C4-2B (cell line): ENCODE data around the gene NOS3.
A peak's percentile ranks its signal among the peaks of the same experiment; 100 is the strongest.

ENCODE experiments used
- H3K27ac ChIP-seq: fragments of 450-650 bp; 2 replicates; pipeline ENCODE4 v1.5.1; 2017
- ZFX ChIP-seq: fragments of 450-650 bp; IDR thresholded peaks from 2 replicates; pipeline ENCODE4 v1.6.1; 2017
- TF ChIP-seq, protein P1 (sequence below): fragments of 450-650 bp; conservative IDR thresholded peaks from 2 replicates; pipeline ENCODE4 v1.5.1; 2017; ENCODE audit warnings: mild to moderate bottlenecking

The NOS3 gene

DNA sequence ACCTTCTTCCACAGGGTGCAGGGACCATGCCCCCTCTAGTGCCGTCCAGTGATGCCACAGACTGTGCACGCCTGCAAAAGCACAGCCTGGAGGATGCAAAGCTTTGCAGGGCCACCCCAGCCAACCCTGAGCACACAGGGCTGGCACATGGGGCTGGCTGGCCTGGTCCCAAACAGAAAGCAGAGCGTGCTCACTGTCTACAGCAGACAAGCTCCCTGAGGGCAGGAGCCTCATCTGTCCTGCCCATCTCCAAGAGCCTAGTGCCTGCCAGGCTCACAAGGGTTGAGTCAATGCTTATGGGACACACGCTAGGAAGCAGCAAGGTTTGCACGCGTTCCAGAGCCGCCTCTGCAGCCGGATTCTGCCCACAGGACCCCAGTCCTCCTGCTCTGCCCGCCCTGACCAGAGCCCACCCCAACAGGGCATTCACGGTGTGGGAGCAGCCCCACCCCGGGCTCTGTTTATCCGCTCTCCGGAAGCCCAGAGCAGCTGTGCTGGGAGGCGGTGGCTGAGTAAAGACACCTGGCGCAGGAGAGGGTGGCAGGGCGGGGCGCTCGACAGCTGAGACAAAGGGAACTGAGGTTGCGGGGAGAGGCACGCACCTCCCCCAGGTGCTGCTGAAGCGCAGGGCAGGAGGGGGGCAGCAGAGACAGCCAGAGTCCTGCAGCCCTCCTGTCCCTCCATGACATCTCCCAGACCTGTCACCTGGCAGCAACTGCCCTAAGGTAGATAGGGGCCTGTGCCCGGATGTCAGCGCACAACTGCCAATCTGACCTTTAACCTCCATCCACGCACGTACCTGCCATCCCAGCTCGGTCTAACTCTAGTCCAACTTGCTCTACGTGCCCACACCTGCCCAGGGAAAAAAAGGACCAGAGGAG is 17.0 kb upstream of the NOS3 start:
- peak overlapping the region; percentile 71 for H3K27ac ChIP-seq
- no peak for TF ChIP-seq ZFX
- TF ChIP-seq, protein P1, sequence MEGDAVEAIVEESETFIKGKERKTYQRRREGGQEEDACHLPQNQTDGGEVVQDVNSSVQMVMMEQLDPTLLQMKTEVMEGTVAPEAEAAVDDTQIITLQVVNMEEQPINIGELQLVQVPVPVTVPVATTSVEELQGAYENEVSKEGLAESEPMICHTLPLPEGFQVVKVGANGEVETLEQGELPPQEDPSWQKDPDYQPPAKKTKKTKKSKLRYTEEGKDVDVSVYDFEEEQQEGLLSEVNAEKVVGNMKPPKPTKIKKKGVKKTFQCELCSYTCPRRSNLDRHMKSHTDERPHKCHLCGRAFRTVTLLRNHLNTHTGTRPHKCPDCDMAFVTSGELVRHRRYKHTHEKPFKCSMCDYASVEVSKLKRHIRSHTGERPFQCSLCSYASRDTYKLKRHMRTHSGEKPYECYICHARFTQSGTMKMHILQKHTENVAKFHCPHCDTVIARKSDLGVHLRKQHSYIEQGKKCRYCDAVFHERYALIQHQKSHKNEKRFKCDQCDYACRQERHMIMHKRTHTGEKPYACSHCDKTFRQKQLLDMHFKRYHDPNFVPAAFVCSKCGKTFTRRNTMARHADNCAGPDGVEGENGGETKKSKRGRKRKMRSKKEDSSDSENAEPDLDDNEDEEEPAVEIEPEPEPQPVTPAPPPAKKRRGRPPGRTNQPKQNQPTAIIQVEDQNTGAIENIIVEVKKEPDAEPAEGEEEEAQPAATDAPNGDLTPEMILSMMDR = no peak

DNA sequence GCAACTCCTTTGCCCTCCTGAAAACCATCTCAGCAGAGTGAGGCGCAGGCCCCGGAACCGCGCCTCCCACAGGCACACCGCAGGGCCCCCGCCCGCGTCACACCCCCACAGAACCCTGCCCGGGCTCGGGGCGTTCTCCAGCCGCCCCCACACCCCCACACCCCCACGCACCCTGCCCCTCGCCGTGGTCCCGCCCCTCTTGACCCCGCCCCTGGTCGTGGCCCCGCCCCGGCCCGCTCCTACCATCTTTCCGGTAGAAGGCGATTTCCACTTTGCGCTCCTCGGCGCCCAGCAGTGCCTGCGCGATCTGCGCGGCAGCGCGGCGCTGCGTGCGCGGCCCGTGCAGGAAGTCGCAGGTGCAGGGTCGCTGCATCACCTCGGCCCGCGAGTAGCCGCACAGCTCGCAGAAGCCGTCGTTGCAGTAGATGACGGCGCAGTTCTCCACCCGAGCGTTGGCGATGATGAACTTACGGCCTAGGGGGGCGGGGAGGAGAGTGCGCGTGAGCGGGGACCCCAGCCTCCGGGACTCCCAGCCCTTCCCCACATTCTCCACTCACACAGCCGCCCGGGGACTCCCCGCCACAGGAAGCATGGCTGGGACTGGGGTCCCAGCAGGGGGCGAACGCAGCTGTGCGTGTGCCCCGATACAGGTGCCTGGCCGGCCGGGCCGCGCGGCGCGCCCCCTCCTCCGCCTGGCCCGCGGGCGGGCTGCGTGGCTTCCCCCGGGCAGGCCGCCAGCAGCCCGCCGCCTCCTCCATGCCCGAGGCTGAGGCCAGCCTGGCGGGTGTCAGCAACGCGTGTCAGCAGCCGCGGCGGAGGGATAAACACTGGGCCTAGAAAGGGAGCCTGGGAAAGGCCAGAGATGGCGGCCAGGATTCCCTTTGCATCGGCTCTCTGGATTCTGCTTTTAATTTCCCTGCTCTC is 16.1 kb upstream of the NOS3 start:
- peak; percentile 71; the same call in 1 of the 2 replicates for TF ChIP-seq ZFX
- TF ChIP-seq, protein P1 = no peak; the same call in 1 of the 2 replicates
- peak overlapping the region; percentile 71 for H3K27ac ChIP-seq

DNA sequence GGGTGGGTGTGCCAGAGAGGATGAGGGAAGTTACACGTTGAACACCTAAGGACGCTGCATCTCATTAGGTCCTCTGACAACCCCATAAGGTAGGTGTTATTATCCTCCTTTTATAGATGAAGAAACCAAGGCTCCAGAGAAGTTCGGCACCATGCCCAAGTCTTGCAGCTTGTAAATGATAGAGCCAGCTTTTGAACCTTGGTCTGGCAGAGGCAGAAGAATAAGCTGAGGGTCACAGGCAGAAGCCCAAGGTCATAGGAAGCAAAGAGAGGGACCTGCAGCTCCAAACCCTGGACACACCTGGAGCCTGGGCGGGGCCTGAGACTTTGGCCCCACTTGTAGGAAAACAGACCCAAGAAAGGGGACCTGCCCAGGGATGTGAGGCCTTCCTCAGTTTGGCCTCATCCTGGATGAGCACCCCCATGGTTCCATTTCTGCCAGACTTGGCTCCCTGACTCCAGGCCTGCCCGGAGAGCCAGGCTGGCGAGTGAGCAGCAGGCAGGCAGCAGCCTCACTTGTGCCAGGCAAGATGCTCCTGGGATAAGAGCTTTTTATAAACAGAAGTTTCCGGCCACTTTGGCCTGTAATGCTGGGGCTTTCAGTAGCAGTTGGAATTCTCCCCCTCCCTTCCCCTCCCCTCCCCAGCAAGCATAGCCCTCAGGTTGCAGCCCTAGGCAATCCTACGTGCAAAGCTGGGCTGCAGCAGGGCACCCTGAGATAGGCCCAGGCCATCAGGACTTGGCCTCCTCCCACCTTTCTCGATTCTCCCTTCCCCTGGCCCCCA is 15.1 kb upstream of the NOS3 start:
- peak overlapping the region; percentile 71 for H3K27ac ChIP-seq
- TF ChIP-seq, protein P1 = no peak
- no peak for TF ChIP-seq ZFX

DNA sequence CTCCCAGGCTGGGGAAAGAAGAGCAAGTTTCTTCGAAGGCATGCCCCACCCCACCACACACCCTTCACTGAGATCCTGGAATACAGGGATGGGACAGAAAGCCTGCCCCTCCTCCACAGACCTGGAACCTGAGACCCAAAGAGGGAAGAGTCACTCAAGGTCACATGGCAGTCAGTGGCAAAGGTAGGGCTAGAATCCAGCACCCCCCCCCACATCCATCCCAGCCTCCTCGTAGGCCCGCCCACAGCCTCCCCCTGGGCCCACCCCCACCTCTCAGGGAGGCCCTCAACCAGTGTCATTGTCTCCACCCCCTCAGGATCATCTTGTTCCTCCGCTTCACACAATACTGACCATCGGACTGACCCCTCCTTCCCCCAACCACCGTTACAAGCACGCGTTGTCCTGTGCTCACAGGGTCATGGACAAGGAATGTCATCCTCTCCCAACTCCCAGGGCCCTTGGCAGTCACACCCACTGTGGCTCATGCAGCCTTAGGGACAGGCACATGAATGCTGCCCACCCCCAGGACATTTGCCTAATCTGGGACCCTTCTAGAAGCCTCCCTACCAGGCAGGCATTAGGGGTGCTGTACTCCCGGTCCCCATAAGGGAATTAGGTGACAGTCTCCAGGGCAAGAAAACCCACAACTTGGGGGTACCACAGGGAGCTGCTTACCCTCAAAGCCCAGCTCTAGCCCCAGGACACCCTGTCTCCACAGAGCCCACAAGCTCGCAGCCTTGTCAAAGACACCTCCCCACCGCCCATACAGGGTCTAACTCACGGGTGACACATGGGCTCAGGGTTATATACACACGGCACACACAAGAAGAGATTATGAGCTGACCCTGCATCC is 14.1 kb upstream of the NOS3 start:
- peak overlapping the region; percentile 71; the same call in 1 of the 2 replicates for H3K27ac ChIP-seq
- TF ChIP-seq, protein P1 = no peak
- no peak for TF ChIP-seq ZFX

DNA sequence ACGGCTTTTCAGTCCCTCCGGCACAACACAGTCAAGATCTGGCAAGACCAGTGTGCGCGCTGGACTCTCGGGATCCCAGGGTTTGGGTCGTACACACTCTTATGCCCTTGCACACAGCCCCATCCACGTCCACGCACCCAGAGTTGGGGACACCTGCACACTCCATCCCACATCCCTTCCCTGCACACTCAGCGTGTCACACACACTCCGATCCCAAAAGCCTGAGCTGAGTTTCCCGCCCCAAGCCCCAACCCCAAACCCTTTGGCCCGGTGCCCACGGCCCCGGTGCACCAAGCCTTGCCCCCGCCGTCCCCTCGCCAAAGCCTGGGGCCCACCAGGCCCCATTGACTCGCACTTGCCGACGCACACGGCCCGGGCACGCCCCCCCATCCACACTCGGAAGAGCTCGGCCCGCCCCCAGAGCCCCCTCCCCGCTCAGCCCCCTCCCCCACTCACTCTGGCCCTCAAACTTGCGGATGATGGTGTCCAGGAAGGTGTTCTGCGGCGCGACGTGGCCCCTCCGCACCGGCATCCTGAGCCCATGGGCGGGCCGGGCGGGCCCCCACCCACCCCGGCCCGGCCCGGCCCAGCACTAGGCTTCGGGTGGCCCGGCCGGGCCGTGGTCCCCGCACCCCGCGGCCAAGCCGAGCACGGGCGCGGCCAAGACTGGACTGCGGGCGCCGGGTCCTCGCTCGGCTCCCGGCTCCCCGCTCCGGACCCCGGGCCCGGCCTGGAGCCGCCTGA is 13.3 kb upstream of the NOS3 start:
- H3K27ac ChIP-seq = no peak overlapping the region
- TF ChIP-seq, protein P1 = no peak
- no peak for TF ChIP-seq ZFX
